ENCODE data around the gene C11orf52.
"Not testable (repeated sequence)": the region's sequence is repeated elsewhere in the genome, so short reads cannot be mapped to it uniquely, and the experiment has no call there.

C11orf52 gene

DNA sequence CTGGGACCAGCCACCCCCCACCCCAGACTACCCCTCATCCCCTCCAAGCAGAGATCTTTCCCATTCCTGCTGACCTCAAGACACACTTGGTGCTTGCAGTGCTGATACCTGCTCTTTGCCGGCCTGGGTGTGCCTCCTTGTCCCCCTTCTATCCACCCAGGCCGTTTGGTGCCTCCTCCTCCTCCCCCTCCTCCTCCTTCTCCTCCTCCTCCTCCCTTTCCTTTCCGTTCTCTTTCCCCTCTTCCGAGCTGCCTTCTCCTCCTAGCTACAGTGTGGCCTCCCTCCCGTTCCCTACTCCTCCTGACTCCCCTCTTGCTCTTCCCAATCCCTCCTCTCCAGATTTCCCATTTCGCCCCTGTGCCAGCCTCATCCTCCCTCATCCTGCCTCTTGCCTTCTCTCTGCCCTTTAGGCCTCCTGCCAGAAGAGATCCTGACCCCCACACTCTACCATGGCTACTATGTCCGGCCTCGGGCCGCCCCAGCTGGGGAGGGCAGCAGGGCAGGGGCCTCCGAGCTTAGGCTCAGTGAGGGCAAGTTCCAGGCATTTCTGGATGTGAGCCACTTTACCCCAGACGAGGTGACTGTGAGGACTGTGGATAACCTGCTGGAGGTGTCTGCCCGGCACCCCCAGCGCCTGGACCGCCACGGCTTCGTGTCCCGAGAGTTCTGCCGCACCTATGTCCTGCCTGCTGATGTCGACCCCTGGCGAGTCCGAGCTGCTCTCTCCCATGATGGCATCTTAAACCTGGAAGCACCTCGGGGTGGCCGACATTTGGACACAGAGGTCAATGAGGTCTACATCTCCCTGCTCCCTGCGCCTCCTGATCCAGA is 5.5 kb upstream of the C11orf52 start:
- DNase-seq, result no peak

DNA sequence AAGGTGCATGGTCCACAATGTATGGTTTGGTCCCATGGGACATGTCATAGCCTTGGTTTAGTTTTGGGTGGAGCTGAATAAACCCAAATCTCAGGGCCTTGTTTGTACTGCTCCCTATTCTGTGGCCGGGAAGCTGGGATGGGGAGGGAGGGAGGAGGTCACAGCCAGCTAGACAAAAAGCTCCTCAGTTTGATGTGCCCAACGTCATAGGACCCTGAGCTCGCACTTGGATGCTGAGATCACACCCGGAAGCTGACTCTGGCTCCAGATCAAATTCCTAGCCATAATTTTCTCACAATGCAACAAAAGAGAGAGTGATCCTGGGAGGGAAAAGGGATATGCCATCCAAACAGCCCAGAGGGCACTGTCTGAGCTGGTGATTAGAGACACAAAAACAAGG is 4.7 kb upstream of the C11orf52 start:
- no peak for DNase-seq

DNA sequence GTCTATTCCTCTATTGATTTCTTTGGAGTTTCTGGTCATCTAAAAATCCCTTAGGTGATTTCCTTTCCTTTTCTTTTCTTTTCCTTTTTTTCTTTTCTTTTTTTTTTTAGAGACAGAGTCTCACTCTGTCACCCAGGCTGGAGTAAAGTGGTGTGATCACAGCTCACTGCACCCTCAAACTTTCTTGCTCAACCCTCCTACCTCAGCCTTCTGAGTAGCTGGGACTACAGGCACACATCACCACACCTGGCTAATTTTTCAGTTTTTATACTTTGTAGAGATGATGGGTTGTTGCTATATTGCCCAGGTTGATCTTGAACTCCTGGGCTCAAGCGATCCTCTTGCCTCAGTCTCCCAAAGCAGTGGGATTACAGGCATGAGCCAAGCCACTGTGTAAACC is 1.9 kb upstream of the C11orf52 start:
- no peak for DNase-seq

DNA sequence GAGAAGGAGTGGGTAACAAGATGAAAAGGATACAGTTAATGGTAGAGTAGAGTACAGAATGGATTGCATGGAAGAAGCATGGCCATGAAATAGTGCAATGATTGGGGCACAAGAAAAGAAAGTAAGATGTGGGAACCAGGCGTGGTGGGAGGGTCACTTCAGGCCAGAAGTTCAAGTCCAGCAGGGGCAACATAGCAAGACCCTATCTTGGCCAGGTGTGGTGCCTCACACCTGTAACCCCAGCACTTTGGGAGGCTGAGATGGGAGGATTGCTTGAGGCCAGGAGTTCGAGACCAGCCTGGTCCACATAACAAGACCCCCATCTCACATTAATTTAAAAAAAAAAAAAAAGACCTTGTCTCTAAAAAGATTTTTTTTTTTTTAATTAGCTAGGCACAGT is 1.4 kb upstream of the C11orf52 start:
- no peak for DNase-seq

DNA sequence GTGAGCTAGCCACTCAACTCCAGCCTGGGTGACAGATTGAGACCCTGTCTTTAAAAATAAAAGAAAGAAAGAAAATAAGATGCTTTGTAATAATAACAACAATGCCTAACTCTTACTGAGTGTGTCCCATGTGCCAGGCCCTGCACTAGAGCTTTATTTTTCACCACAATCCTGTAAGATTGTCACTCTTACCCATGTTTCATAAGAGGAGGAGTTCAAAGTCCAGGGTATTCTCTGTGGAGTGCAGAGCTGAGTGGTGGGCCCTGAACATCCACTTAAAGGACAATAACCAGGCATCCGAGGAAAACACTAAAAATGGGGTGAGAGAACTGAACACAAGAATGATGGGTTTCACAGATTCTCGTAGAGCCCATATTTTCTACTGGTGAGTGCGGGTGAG is 925 bp upstream of the C11orf52 start:
- no peak for DNase-seq

DNA sequence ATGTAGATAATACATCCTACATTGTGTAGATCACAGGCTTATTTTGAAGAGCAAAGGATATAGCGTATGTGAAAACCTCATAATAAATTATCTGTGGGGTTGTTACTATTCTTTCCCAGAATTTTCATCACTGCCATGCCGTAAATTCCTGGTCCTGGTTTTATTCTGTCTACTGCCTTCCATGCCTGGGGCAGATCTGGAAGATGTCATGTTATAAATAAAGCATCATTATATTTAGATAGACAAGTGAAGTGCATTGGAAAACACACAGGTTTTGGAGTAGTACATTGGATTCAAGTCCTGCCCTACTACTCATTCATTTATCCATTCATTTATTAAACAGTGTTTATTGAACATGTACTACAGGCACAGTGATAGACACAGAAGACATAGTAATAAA is 2.2 kb downstream of the C11orf52 start:
- DNase-seq, result no peak

DNA sequence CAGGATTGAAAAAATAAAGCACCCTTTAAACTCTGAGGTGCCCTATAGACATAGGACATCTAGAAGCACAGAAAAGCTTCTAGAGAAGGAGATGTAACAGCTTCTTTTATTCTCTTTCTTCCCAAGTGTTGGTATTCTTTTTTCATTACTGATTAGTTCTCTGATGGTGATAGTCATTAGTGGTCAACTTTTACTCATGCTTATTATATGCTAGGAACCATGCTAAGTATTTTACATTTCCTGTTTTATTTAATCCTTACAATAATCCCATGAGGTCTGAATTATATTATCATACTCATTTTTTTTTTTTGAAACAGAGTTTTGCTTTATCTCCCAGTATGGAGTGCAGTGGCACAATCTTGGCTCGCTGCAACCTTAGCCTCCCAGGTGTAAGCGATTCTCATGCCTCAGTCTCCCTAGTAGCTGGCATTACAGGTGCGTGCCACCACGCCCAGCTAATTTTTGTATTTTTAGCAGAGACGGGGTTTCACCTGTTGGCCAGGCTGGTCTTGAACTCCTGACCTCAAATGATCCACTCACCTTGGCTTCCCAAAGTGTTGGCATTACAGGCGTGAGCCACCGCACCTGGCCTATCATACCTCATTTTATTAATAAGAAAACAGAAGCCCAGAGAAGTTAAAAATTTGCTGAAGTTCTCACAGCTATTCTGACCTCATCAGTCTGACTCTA is 3.0 kb downstream of the C11orf52 start:
- DNase-seq, result no peak

DNA sequence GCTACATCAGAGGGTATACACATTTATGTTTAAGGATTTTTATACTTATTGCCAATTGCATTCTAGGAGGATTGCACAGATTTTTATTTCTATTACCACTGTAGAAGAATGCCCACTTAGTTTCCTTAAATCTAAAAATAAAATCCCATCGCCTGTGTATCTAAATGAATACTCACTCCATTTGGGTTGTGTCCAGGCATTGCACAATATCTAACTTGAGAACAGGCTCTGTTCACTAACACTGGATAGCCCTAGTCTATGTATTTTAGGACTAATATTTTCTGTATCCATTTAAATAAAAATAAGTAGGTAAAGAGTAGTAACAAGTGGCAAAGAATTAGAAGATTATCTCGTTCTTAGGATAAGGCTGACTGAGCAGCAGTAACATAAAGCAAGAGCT is 4.1 kb downstream of the C11orf52 start:
- no peak for DNase-seq

DNA sequence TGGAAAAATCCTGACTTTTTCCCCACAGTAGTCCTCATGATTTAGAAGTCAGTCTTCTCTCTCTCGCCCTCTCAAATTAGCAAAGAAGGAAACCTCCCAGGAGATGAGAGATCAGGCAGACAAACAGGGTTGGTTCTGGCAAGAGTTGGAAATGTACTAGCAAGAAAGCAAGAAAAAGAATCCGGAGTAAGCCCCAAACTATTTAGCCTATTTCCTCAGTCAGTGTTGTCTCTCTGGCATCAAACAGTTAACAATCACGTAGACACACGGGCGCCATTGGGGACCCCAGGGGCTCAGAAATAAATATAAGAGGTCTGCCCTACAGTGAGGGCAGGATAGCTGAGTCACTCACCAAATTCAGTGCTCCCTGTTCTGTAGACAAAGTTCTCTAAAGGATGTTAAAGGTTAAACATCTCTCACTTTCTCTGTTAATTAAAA is 4.7 kb downstream of the C11orf52 start:
- no peak for DNase-seq

DNA sequence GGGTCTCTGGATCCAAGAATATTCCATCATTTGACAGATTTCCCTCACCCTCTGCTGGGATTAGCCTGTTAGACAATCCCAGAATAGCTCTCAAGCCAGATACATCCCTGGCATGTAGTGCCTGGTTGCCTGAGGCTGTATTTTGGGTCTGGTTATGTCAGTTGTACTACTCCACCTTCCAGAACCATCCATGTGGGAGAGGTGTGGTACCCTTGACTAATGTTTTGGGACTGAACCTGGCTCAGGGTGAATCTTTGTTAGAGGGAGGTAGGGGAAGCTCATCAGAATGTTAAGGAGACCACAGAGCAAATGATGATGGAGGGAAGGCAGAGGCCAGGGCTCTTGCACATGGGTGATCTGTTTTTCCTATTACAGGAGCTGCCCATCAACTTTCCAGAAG is 5.2 kb downstream of the C11orf52 start:
- DNase-seq, result no peak

DNA sequence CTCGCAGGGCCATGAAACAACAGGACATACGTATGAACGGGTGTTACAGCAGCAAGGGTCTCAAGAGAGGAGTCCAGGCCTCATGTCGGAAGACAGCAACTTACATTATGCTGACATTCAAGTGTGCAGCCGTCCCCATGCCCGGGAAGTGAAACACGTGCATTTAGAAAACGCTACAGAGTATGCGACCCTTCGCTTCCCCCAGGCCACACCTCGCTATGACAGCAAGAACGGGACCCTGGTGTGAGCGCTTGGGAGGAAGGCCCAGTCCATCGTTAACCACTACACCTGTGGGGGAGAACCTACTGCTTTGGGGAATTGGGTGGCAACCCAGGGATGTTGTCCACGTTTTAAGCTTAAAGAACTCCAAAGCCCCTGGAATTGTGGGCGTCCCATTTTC is 7.2 kb downstream of the C11orf52 start:
- DNase-seq, result no peak

DNA sequence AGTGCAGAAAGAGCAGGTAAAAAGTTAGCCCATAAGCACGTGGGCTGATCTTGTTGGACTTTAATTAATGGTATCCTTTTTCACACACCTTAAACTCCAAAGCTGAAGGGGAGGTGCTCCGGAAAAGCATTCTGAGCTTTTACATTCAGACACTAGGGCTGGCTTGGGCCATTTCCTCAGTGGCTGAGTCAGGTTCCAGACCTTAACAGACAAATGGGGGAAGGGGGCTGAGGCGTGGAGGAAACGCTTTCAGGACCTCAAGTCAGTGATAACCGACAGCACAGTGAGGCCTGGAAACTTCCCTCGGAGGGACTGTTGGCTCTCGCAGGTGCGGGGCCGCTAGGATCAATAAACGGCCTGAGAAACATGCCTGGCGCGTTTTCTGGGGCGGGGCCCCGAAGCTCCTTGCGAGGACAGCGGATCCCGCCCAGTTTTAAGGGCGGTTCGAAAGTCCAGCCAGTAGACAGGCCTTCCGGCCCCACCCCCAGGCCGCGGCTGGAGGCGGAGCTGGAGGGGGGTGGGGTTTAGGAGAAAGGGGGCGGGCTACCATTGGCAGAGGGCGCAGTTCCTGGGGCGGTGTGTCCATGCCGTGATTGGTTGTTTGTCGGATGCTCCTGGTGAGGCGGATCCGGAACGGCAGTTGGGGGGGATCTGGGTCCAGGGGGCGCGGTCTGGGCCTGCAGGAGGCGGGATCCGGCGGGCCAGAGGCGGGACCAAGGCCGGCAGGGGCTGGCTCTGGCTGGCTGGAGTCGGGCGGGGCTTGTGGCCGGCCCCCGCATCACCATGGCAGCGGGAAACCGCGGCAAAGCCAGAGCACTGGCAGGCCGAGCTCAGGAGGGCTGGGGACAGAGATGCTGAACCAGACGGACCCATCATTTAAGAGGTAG is 8.0 kb downstream of the C11orf52 start:
- DNase-seq, result peak; percentile 97 to 99

DNA sequence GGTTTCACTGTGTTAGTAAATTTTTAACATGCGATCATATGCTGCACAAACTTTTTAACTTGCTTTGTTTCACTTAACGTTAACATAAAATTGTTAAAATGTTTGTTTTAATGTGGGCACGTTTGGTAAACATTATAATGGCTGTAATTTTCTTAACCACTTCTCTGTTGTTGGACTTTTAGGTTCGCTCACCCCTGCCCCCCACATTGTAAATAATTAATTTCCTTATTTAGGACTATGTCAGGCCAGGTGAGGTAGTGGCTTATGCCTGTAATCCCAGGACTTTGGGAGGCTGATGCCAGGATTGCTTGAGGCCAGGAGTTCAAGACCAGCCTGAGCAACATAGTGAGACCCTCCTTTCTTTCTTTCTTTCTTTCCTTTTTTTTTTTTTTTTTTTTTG is 11.8 kb downstream of the C11orf52 start:
- no peak for DNase-seq

DNA sequence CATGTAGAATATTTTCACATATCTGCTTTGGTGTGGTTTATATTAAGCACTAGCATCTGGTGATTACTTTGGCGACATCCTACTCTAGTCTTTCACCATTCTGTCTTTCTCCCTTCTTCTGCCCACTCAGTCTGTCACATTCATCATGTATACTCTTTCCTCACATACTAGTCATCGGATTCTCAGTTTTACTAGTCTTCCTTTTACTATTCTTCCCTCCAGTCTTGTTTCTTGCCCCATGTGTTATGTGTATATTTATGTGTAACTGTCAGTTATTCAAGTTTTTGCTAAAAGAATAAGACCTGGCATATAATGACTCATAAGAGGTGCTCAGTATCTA is 13.9 kb downstream of the C11orf52 start:
- no peak for DNase-seq

DNA sequence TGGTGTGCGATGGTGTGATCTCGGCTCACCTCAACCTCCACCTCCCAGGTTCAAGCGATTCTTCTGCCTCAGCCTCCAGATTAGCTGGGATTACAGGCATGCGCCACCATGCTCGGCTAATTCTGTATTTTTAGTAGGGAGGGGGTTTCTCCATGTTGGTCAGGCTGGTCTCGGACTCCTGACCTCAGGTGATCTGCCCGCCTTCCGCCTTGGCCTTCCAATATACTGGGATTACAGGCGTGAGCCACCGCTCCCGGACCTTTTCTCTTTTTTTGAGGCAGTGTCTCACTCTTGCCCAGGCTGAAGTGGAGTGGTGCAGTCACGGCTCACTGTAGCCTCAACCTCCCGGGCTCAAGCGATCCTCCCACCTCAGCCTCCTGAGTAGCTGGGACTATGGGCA is 14.5 kb downstream of the C11orf52 start:
- DNase-seq, result not testable (repeated sequence)

DNA sequence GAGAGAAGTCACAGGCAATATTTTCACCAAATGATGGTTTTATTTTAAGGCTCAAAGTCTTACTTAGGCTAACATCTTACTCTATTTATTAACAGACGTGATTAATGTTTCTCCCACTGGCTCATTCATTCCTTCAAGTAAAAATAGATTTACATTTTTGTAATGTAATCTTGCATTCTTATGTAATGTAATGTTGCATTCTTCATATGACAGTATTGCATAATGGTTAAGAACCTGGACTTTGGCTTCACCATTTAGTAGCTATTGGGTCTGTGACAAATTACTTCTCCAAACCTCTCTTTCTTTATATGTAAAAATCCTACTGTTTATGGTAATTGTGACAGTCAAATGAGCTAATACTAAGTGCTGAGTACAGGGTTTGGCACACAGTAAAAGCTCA is 15.2 kb downstream of the C11orf52 start:
- DNase-seq, result no peak

DNA sequence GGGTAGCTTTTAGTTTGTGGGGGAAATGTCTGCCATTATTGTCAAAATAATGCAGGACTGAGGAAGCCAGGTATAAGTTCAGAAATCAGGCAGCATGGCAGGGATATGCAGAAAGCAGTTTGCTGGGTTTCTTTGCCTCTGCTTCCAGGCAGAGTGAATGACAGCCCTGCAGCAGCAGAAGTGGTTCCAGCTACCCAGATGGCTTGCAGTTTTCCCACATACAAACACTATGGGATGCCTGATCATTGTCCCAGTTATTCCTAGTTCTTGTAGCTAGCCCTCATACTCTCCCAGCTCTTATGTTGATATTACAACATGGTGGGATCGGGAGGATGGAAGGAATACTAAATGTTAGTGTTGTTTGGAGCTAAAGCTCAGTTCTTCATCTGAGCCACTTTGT is 15.6 kb downstream of the C11orf52 start:
- DNase-seq, result no peak

DNA sequence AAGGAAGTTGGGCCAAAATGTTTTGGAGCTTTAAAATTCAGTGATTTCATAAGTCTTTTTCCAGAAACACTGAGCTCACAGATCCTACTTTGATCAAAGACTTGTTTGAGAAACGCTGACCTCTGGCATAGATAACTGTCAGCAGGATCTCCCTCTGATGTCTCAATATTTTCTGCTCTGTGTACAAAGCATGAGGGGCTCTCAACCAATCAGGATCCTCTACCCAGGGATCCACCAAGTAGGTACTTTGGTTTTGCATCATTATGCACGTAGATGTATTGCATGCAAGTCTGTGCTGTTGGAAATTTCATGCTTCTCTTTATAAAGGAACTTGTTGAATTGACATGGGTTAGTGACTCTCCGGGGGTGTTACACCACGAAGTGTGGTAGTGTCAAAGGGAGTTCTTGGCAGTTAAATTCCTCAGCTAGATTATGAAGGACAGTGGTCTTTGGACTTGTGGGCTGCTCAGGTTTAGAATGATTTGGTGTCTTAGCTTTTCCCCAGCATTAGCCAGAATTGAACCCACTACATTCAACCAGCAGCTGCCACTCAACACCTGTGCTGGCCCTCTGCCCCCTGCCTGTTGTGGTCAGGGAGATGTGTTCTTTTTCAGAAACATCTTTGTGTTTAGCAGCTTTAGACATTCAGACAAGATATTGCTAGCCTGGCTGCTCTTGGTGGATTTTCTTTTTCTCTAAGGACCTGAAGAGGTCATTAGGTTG is 16.8 kb downstream of the C11orf52 start:
- DNase-seq, result no peak

DNA sequence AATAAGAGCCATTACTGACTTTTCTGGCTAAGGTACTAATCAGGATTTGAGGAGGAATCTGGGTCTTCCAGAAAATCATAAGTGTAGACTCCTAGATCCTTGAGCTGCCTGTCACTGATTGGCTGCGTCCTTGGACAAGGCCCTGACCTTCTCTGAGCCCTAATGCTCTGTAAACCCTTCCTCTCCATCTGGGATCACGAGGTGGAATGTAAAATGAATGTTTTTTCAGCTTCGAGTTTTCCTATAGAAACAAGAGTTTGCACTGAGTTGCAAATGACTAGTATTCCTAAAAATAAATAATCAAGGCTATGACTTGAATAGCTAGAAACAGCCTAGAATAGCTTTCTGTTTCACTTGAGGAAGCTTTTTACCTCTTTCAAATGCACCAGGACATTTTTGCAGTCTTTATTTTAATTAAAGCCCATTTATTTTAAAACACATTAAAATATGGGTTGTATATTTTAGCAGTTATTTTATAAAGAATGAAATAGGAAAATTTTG is 17.4 kb downstream of the C11orf52 start:
- DNase-seq, result no peak

DNA sequence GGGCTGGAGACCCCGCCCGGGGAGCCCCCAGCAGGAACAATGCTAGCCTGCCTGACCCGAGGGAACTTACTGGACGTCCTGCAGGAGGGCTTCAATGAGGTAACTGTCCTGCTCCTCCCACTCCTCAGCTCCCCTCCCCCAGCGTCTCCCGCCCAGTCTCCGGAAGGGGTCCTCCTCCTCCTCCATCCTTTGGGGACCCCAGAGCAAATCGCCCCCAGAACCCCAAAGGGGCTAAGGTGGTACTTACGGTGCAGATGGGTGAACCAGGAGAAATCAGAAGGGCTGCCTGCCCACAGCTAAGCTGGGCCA is 18.7 kb downstream of the C11orf52 start:
- DNase-seq, result no peak

DNA sequence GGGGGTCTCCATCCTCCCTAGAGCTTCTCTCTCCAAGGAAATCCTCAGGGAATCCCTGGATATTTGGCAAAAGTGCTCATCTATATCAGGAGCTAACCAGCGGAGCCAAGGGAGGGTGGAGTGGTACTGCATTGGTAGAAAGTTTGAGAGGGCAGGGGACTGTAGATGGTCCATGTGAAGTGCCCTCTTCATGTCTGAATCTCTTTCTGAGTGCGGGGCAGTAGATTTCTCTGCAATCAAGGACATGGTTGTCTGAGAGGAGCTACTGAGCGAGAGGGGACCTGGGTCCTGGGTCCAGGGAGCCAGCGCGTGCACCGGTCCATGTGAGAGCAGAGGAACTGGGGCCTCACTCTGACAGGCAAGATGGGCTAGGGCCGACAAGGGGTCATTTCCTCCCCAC is 19.1 kb downstream of the C11orf52 start:
- DNase-seq, result no peak

DNA sequence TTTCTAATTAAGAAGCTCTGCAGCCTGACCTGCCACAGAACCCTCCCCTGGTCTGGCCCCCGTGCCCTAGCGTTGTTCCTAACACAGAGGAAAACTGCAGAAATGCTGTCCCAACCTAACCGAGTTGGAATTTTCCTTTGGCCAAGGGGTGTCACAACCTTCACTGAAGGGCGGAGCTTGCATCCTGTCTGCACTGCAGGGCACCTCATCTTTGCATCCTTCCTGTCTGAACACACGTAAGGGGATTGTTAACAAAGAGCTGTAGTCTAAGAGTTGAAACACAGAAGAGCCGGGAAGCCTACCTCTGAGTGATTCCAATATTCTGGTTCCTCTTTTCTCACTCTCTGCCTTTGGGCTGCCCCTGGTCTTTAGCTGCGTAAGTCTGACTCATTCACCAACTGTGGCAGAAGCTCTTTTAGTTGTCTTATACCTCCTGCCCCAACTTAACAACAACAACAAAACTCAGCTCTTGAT is 20.0 kb downstream of the C11orf52 start:
- DNase-seq, result peak; percentile 31 to 40

Data from CD4-positive, alpha-beta T cell treated with Interferon alpha-2 for 1 hour (primary cell).